HEK293 (cell line): ENCODE data around the gene TNRC6A.
"Not testable (repeated sequence)": the region's sequence is repeated elsewhere in the genome, so short reads cannot be mapped to it uniquely, and the experiment has no call there.

ENCODE experiments used
- CTCF ChIA-PET: fragments of 350-600 bp; formaldehyde crosslinking; extraction: SDS; loops from one replicate; lab custom pipeline; 2021; ENCODE audit warnings: antibody characterized with exemption; lab: Yijun Ruan, JAX
- POLR2A ChIA-PET: fragments of 300-600 bp; formaldehyde crosslinking; extraction: SDS; loops from one replicate; lab custom pipeline; 2020; ENCODE audit warnings: antibody characterized with exemption, inconsistent platforms; lab: Yijun Ruan, JAX
- H3K27ac ChIP-seq: fragments of 200-500 bp; sonication (Bioruptor generic); 2 replicates; pipeline ENCODE4 v1.5.1; 2014; ENCODE audit warnings: low read depth, low read length, control low read depth, inconsistent platforms; ENCODE audit errors: extremely low read depth
- H3K36me3 ChIP-seq, 2 experiments: fragments of 200-500 bp in 1 of 2; sonication (Bioruptor generic) in 1 of 2; 1 replicate in 1 of 2; 2 replicates in 1 of 2; pipeline ENCODE4 v1.5.1; 2014 to 2017; ENCODE audit warnings: inconsistent platforms in 2 of 2, low read length in 2 of 2; ENCODE audit not compliant: control insufficient read depth in 2 of 2, insufficient read depth in 1 of 2
- H3K4me1 ChIP-seq: fragments of 200-500 bp; sonication (Bioruptor generic); 2 replicates; pipeline ENCODE4 v1.5.1; 2014; ENCODE audit warnings: mild to moderate bottlenecking, low read length, inconsistent platforms; ENCODE audit not compliant: control insufficient read depth, insufficient read depth
- H3K4me3 ChIP-seq: 2 replicates; pipeline ENCODE4 v1.5.1; 2011; ENCODE audit warnings: low read depth, mild to moderate bottlenecking, control low read depth, low read length, moderate library complexity
- H3K9me3 ChIP-seq: fragments of 200-500 bp; sonication (Bioruptor generic); 2 replicates; pipeline ENCODE4 v1.5.1; 2014; ENCODE audit warnings: low read depth, low read length, inconsistent platforms; ENCODE audit not compliant: control insufficient read depth, insufficient read depth
- ELK4 ChIP-seq: IDR thresholded peaks from 2 replicates; pipeline ENCODE4 v1.6.1; 2011; ENCODE audit warnings: mild to moderate bottlenecking, low read depth, low read length, borderline replicate concordance
- GLIS1 ChIP-seq: fragments of 450-650 bp; formaldehyde crosslinking; IDR thresholded peaks from 2 replicates; pipeline ENCODE4 v1.5.1; 2016; ENCODE audit warnings: missing biosample characterization, missing genetic modification characterization
- KLF7 ChIP-seq: fragments of 450-650 bp; formaldehyde crosslinking; IDR thresholded peaks from 2 replicates; pipeline ENCODE4 v1.5.1; 2016; ENCODE audit warnings: missing biosample characterization, missing genetic modification characterization, borderline replicate concordance
- MEIS1 ChIP-seq: sonication (generic); formaldehyde crosslinking; IDR thresholded peaks from 2 replicates; pipeline ENCODE4 v1.8.1; 2022; ENCODE audit warnings: missing genetic modification reagents, mild to moderate bottlenecking, borderline replicate concordance
- REPIN1 ChIP-seq: fragments of 450-650 bp; formaldehyde crosslinking; IDR thresholded peaks from 2 replicates; pipeline ENCODE4 v1.5.1; 2017; ENCODE audit warnings: missing biosample characterization, missing genetic modification characterization, low read depth
- ZFHX2 ChIP-seq: fragments of 450-650 bp; formaldehyde crosslinking; conservative IDR thresholded peaks from 2 replicates; pipeline ENCODE4 v1.5.1; 2016; ENCODE audit warnings: missing biosample characterization, missing genetic modification characterization
- ZFP3 ChIP-seq: fragments of 450-650 bp; formaldehyde crosslinking; IDR thresholded peaks from 2 replicates; pipeline ENCODE4 v1.5.1; 2016; ENCODE audit warnings: low read depth, missing biosample characterization, missing genetic modification characterization
- ZNF148 ChIP-seq: fragments of 450-650 bp; formaldehyde crosslinking; IDR thresholded peaks from 2 replicates; pipeline ENCODE4 v1.5.0; 2017; ENCODE audit warnings: missing biosample characterization, missing genetic modification characterization, borderline replicate concordance
- ZNF155 ChIP-seq: fragments of 450-650 bp; formaldehyde crosslinking; IDR thresholded peaks from 2 replicates; pipeline ENCODE4 v1.5.1; 2016; ENCODE audit warnings: missing biosample characterization, missing genetic modification characterization
- ZNF24 ChIP-seq: fragments of 450-650 bp; formaldehyde crosslinking; IDR thresholded peaks from 2 replicates; pipeline ENCODE4 v1.5.1; 2016; ENCODE audit warnings: missing biosample characterization, missing genetic modification characterization
- ZNF350 ChIP-seq: fragments of 450-650 bp; formaldehyde crosslinking; IDR thresholded peaks from 2 replicates; pipeline ENCODE4 v1.5.0; 2017; ENCODE audit warnings: missing biosample characterization, mild to moderate bottlenecking, missing genetic modification characterization
- ZNF530 ChIP-seq: fragments of 450-650 bp; formaldehyde crosslinking; IDR thresholded peaks from 2 replicates; pipeline ENCODE4 v1.5.1; 2016; ENCODE audit warnings: low read depth, missing biosample characterization, missing genetic modification characterization
- ZNF580 ChIP-seq: fragments of 450-650 bp; formaldehyde crosslinking; IDR thresholded peaks from 2 replicates; pipeline ENCODE4 v1.5.1; 2016; ENCODE audit warnings: missing biosample characterization, missing genetic modification characterization
- ZNF610 ChIP-seq: fragments of 450-650 bp; formaldehyde crosslinking; IDR thresholded peaks from 2 replicates; pipeline ENCODE4 v1.5.1; 2016; ENCODE audit warnings: missing biosample characterization, missing genetic modification characterization, borderline replicate concordance
- ZNF626 ChIP-seq: fragments of 450-650 bp; sonication (Bioruptor Pico); formaldehyde crosslinking; IDR thresholded peaks from 2 replicates; pipeline ENCODE4 v1.5.1; 2018; ENCODE audit warnings: missing biosample characterization, missing genetic modification characterization, inconsistent platforms
- ZNF843 ChIP-seq: fragments of 450-650 bp; formaldehyde crosslinking; IDR thresholded peaks from 2 replicates; pipeline ENCODE4 v1.5.1; 2016; ENCODE audit warnings: missing biosample characterization, missing genetic modification characterization
- TF ChIP-seq, protein P1 (sequence below): fragments of 450-650 bp; formaldehyde crosslinking; IDR thresholded peaks from 2 replicates; pipeline ENCODE4 v1.5.1; 2016; ENCODE audit warnings: missing biosample characterization, missing genetic modification characterization, borderline replicate concordance
- TF ChIP-seq, protein P2 (sequence below): fragments of 450-650 bp; formaldehyde crosslinking; IDR thresholded peaks from 2 replicates; pipeline ENCODE4 v1.5.1; 2016; ENCODE audit warnings: missing biosample characterization, missing genetic modification characterization

TNRC6A gene

DNA sequence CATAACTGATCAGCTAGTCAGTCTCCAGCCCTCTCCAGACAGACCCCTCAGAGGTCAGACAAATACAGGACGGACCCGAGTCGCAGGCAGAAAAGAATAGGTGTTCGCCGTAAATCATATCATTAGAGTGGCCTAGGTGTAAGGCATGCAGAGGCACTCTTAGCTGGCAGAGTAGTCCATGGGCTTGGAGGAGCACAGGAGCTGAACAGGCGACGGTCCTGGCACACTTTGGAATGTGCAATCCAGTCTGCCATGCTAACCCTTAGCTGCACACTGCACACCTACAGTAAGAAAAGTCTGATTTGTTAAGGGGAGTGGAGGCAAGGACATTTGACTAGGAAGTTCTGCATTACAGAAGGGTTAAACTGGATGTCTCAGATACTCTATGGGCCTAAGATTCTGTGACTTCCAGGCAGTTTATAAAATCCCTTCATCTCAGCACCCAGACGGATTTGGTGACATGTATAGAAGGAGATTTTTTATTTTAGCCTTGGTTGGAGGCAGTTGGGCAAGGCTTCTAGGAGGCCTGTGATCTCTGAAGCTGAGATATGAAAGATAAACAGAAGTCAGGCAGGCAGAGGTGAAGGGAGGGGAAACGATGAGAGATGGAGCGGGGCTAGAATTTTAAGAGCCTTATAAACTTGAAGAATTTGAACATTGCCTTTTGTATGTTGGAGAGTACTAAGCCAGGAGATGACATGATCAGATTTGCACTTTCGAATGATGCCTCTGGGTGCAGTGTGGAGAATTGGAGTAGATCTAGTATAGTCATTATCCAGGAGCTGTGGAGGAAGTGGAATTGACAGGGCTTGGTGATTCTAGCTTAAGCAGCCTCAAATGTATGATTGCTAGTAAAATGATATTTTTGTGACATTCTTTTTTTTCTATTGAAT lies 81.7 kb downstream of the TNRC6A start:
- H3K9me3 ChIP-seq, result no peaks in the 10 kb centered on the region
- H3K36me3 ChIP-seq, result peaks cover 52 to 98% of the 10 kb centered on the region in 2 experiments
- ChIA-PET CTCF (interaction anchor here (0.6 to 2.5 kb wide), 2 partner anchors 10 to 243 kb away, joined by 3 to 7 read pairs; no protein-coding TSS in a partner anchor), POLR2A (no interaction called here)
- no peak overlapping the region for H3K4me3 ChIP-seq
- TF ChIP-seq MEIS1 (CRISPR knock-in tag), result no peak
- TF ChIP-seq, protein P1, sequence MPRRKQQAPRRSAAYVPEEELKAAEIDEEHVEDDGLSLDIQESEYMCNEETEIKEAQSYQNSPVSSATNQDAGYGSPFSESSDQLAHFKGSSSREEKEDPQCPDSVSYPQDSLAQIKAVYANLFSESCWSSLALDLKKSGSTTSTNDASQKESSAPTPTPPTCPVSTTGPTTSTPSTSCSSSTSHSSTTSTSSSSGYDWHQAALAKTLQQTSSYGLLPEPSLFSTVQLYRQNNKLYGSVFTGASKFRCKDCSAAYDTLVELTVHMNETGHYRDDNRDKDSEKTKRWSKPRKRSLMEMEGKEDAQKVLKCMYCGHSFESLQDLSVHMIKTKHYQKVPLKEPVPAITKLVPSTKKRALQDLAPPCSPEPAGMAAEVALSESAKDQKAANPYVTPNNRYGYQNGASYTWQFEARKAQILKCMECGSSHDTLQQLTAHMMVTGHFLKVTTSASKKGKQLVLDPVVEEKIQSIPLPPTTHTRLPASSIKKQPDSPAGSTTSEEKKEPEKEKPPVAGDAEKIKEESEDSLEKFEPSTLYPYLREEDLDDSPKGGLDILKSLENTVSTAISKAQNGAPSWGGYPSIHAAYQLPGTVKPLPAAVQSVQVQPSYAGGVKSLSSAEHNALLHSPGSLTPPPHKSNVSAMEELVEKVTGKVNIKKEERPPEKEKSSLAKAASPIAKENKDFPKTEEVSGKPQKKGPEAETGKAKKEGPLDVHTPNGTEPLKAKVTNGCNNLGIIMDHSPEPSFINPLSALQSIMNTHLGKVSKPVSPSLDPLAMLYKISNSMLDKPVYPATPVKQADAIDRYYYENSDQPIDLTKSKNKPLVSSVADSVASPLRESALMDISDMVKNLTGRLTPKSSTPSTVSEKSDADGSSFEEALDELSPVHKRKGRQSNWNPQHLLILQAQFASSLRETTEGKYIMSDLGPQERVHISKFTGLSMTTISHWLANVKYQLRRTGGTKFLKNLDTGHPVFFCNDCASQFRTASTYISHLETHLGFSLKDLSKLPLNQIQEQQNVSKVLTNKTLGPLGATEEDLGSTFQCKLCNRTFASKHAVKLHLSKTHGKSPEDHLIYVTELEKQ (tag by site-specific recombination), result no peak
- H3K4me1 ChIP-seq, result no peaks in the 10 kb centered on the region
- no peak overlapping the region for H3K27ac ChIP-seq

GRCh38 chr16:24812813-24813212 lies 83.4 kb downstream of the TNRC6A start:
- CTCF ChIA-PET, result interaction anchor here (0.6 to 0.8 kb wide), 2 partner anchors 297 to 800 kb away, joined by 3 to 5 read pairs; no protein-coding TSS in a partner anchor

DNA sequence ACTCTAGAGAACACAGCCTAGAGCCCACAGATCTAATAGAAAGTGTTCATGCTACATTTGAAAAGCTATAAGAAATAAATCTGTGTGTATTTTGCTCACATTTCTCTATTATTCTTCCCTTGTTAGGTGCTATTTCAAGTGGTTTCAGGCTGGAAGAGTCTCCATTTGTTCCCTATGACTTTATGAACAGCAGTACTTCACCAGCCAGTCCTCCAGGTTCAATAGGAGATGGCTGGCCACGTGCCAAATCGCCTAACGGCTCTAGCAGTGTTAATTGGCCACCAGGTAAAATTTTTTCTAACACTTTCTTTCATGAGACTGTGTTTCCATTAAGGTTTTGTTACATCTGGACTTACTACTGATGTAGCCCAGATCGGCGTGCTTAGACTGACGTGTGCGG lies 85.6 kb downstream of the TNRC6A start:
- Histone ChIP-seq H3K9me3 (no peaks in the 10 kb centered on the region), H3K27ac (no peak overlapping the region), H3K4me3 (no peak overlapping the region), H3K4me1 (no peaks in the 10 kb centered on the region), H3K36me3 (peaks cover 44 to 97% of the 10 kb centered on the region in 2 experiments)
- POLR2A ChIA-PET, result no interaction called here
- CTCF ChIA-PET, result no interaction called here
- TF ChIP-seq REPIN1 (tag by site-specific recombination) (no peak), KLF7 (tag by site-specific recombination) (no peak), ZNF530 (tag by site-specific recombination) (no peak), ZNF148 (tag by site-specific recombination) (no peak), ZNF626 (no peak), ZNF580 (tag by site-specific recombination) (no peak), ZFHX2 (no peak), ZNF24 (tag by site-specific recombination) (no peak), ZNF610 (no peak), GLIS1 (tag by site-specific recombination) (no peak), ELK4 (no peak), ZNF155 (tag by site-specific recombination) (no peak), ZNF350 (tag by site-specific recombination) (no peak), ZNF843 (no peak), ZFP3 (no peak)
- TF ChIP-seq, protein P2, sequence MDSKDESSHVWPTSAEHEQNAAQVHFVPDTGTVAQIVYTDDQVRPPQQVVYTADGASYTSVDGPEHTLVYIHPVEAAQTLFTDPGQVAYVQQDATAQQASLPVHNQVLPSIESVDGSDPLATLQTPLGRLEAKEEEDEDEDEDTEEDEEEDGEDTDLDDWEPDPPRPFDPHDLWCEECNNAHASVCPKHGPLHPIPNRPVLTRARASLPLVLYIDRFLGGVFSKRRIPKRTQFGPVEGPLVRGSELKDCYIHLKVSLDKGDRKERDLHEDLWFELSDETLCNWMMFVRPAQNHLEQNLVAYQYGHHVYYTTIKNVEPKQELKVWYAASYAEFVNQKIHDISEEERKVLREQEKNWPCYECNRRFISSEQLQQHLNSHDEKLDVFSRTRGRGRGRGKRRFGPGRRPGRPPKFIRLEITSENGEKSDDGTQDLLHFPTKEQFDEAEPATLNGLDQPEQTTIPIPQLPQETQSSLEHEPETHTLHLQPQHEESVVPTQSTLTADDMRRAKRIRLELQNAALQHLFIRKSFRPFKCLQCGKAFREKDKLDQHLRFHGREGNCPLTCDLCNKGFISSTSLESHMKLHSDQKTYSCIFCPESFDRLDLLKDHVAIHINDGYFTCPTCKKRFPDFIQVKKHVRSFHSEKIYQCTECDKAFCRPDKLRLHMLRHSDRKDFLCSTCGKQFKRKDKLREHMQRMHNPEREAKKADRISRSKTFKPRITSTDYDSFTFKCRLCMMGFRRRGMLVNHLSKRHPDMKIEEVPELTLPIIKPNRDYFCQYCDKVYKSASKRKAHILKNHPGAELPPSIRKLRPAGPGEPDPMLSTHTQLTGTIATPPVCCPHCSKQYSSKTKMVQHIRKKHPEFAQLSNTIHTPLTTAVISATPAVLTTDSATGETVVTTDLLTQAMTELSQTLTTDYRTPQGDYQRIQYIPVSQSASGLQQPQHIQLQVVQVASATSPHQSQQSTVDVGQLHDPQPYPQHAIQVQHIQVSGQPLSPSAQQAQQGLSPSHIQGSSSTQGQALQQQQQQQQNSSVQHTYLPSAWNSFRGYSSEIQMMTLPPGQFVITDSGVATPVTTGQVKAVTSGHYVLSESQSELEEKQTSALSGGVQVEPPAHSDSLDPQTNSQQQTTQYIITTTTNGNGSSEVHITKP (tag by site-specific recombination), result no peak

More at GRCh38 chr16:24812813-24813212, 83.4 kb downstream of the TNRC6A start:
- H3K4me1 ChIP-seq, H3K9me3 ChIP-seq, H3K27ac ChIP-seq, H3K4me3 ChIP-seq: not testable (repeated sequence)
- POLR2A ChIA-PET, result interaction anchor here (0.6 kb wide), 1 partner anchor 56 kb away, joined by 6 read pairs; no protein-coding TSS in a partner anchor
- peaks cover 52 to 96% of the 10 kb centered on the region in 2 experiments for H3K36me3 ChIP-seq
